Measurements from ENCODE around the gene VWA2.

DNA sequence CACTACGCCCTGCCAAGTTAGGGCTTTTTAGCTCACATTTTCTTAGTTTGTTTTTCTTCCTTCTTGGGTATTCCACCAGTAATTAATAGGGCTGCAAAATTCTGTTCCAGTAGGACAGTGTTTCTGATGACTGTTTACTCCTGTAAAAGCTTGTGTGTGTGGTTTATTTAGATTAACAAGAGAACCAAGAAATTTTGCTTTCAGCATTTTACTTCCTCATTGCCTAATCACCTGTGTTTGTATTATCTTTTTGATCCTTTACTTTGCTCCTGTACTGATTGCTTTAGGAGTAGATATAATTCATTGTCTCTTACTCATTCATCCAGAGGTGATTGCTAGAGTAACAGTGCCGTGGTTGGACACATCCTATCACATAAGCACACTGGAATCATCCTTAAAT, 32.2 kb upstream of the VWA2 start:
- no peak for TF ChIP-seq CSDC2 (CRISPR knock-in tag; IDR thresholded peaks at IDR 0.05)
- TF ChIP-seq ESRRG (CRISPR knock-in tag; IDR thresholded peaks at IDR 0.05), result no peak
- TF ChIP-seq ZFP30 (CRISPR knock-in tag; IDR thresholded peaks at IDR 0.05), result no peak
- TF ChIP-seq CREB5 (CRISPR knock-in tag; IDR thresholded peaks at IDR 0.05; ENCODE audit: low read depth), result no peak
- no peak for TF ChIP-seq ZC3H10 (CRISPR knock-in tag; IDR thresholded peaks at IDR 0.05)
- TF ChIP-seq, protein P1, sequence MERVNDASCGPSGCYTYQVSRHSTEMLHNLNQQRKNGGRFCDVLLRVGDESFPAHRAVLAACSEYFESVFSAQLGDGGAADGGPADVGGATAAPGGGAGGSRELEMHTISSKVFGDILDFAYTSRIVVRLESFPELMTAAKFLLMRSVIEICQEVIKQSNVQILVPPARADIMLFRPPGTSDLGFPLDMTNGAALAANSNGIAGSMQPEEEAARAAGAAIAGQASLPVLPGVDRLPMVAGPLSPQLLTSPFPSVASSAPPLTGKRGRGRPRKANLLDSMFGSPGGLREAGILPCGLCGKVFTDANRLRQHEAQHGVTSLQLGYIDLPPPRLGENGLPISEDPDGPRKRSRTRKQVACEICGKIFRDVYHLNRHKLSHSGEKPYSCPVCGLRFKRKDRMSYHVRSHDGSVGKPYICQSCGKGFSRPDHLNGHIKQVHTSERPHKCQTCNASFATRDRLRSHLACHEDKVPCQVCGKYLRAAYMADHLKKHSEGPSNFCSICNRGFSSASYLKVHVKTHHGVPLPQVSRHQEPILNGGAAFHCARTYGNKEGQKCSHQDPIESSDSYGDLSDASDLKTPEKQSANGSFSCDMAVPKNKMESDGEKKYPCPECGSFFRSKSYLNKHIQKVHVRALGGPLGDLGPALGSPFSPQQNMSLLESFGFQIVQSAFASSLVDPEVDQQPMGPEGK (CRISPR knock-in tag; IDR thresholded peaks at IDR 0.05; ENCODE audit: borderline replicate concordance), result no peak
- no peak for TF ChIP-seq ZFP3 (CRISPR knock-in tag; IDR thresholded peaks at IDR 0.05)
- no peak for TF ChIP-seq CSRNP3 (CRISPR knock-in tag; IDR thresholded peaks at IDR 0.05)
- no peak for TF ChIP-seq PPARA (CRISPR knock-in tag; IDR thresholded peaks at IDR 0.05; ENCODE audit: borderline replicate concordance)
- no peak for TF ChIP-seq TOX (CRISPR knock-in tag; IDR thresholded peaks at IDR 0.05; ENCODE audit: borderline replicate concordance)
- TF ChIP-seq TCF4 (CRISPR knock-in tag; IDR thresholded peaks at IDR 0.05; ENCODE audit: borderline replicate concordance), result no peak
- no peak for TF ChIP-seq ZNF70 (CRISPR knock-in tag; IDR thresholded peaks at IDR 0.05)
- TF ChIP-seq TSHZ2 (CRISPR knock-in tag; IDR thresholded peaks at IDR 0.05), result no peak
- no peak for TF ChIP-seq BACH2 (CRISPR knock-in tag; IDR thresholded peaks at IDR 0.05; ENCODE audit: borderline replicate concordance)

Measured in SK-N-SH treated with all-trans-retinoic acid at 6 μM for 48 hours (cell line).